Osteoblast (primary cell): Measurements from ENCODE around the gene GFPT2. TPM values are rescaled to one million over a fixed set of nuclear protein-coding genes. Genes with fewer than 3 reads are reported as not detected.

ENCODE experiments used
- DNase-seq: peaks from one replicate; pipeline ENCODE4 v3.0.0; 2011; ENCODE audit warnings: low spot score, mixed read lengths; ENCODE audit not compliant: insufficient read length; ENCODE audit errors: missing footprints
- H2AFZ ChIP-seq: 2 replicates; pipeline ENCODE4 v1.6.0; 2011; ENCODE audit warnings: mild to moderate bottlenecking, low read length
- H3K27ac ChIP-seq: 2 replicates; pipeline ENCODE4 v1.5.1; 2011; ENCODE audit warnings: mild to moderate bottlenecking, low read depth, low read length, moderate library complexity
- H3K27me3 ChIP-seq: 2 replicates; pipeline ENCODE4 v1.6.0; 2012; ENCODE audit warnings: mild to moderate bottlenecking, control low read depth, inconsistent platforms, low read length, moderate library complexity; ENCODE audit not compliant: insufficient read depth
- H3K36me3 ChIP-seq: 2 replicates; pipeline ENCODE4 v1.5.1; 2011; ENCODE audit warnings: mild to moderate bottlenecking, low read length, control low read depth, moderate library complexity; ENCODE audit not compliant: insufficient read depth
- H3K4me1 ChIP-seq: 2 replicates; pipeline ENCODE4 v1.5.1; 2011; ENCODE audit warnings: mild to moderate bottlenecking, low read length, control low read depth, moderate library complexity; ENCODE audit not compliant: insufficient read depth
- H3K4me2 ChIP-seq: 2 replicates; pipeline ENCODE4 v1.6.0; 2011; ENCODE audit warnings: mild to moderate bottlenecking, low read length; ENCODE audit not compliant: insufficient read depth
- H3K4me3 ChIP-seq: fragments of 200-600 bp; sonication (generic); 3 replicates; pipeline ENCODE4 v1.5.1; 2012; ENCODE audit warnings: mild to moderate bottlenecking, low read length, inconsistent platforms; ENCODE audit not compliant: insufficient read depth
- H3K79me2 ChIP-seq: 2 replicates; pipeline ENCODE4 v1.6.0; 2012; ENCODE audit warnings: mild to moderate bottlenecking, low read length, control low read depth, inconsistent platforms; ENCODE audit not compliant: insufficient read depth
- H3K9me3 ChIP-seq: 2 replicates; pipeline ENCODE4 v1.5.1; 2011; ENCODE audit warnings: low read depth, low read length, control low read depth
- H4K20me1 ChIP-seq: 2 replicates; pipeline ENCODE4 v1.6.0; 2012; ENCODE audit warnings: mild to moderate bottlenecking, low read length, control low read depth; ENCODE audit not compliant: insufficient read depth
- total RNA-seq: library from RNA; depleted of rRNA; stranded (reverse); fragments of >200 nt; gene quantifications from 2 replicates; pipeline ENCODE4 v1.2.3, GENCODE V29; 2012
- TF ChIP-seq, protein P1 (sequence below): IDR thresholded peaks from 2 replicates; pipeline ENCODE4 v1.5.1; 2011; ENCODE audit warnings: mild to moderate bottlenecking, low read depth, low read length, moderate library complexity; ENCODE audit errors: extremely low read depth

Gene GFPT2
- total RNA-seq, 1 donor: 30.4 TPM

- no peak overlapping the region for H3K27ac ChIP-seq
- H3K79me2 ChIP-seq: peaks cover 53% of the 10 kb centered on the region
Measured at GRCh38 chr5:180346358-180346757, 6.8 kb downstream of the GFPT2 start.

GRCh38 chr5:180345781-180346180 lies 7.4 kb downstream of the GFPT2 start:
- H3K4me2 ChIP-seq: no peak overlapping the region
- peaks cover 51% of the 10 kb centered on the region for H3K79me2 ChIP-seq
- peaks cover 7% of the 10 kb centered on the region for H3K36me3 ChIP-seq
- peaks cover 51% of the 10 kb centered on the region for H4K20me1 ChIP-seq
- TF ChIP-seq, protein P1, sequence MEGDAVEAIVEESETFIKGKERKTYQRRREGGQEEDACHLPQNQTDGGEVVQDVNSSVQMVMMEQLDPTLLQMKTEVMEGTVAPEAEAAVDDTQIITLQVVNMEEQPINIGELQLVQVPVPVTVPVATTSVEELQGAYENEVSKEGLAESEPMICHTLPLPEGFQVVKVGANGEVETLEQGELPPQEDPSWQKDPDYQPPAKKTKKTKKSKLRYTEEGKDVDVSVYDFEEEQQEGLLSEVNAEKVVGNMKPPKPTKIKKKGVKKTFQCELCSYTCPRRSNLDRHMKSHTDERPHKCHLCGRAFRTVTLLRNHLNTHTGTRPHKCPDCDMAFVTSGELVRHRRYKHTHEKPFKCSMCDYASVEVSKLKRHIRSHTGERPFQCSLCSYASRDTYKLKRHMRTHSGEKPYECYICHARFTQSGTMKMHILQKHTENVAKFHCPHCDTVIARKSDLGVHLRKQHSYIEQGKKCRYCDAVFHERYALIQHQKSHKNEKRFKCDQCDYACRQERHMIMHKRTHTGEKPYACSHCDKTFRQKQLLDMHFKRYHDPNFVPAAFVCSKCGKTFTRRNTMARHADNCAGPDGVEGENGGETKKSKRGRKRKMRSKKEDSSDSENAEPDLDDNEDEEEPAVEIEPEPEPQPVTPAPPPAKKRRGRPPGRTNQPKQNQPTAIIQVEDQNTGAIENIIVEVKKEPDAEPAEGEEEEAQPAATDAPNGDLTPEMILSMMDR: no peak
- peak; percentile 58 for DNase-seq
- H3K4me3 ChIP-seq: no peak overlapping the region
- peaks cover 39% of the 10 kb centered on the region for H3K4me1 ChIP-seq
- H3K27me3 ChIP-seq: no peaks in the 10 kb centered on the region
- no peak overlapping the region for H2AFZ ChIP-seq
- no peaks in the 10 kb centered on the region for H3K9me3 ChIP-seq
- H3K27ac ChIP-seq: no peak overlapping the region

More at GRCh38 chr5:180346358-180346757, 6.8 kb downstream of the GFPT2 start:
- peak; percentile 18 for DNase-seq
- Histone ChIP-seq H3K4me1 (peaks cover 37% of the 10 kb centered on the region), H3K9me3 (no peaks in the 10 kb centered on the region), H2AFZ (no peak overlapping the region), H3K4me3 (no peak overlapping the region), H3K4me2 (no peak overlapping the region), H4K20me1 (peaks cover 55% of the 10 kb centered on the region), H3K36me3 (peaks cover 10% of the 10 kb centered on the region), H3K27me3 (no peaks in the 10 kb centered on the region)
- TF ChIP-seq, protein P1: no peak

DNA sequence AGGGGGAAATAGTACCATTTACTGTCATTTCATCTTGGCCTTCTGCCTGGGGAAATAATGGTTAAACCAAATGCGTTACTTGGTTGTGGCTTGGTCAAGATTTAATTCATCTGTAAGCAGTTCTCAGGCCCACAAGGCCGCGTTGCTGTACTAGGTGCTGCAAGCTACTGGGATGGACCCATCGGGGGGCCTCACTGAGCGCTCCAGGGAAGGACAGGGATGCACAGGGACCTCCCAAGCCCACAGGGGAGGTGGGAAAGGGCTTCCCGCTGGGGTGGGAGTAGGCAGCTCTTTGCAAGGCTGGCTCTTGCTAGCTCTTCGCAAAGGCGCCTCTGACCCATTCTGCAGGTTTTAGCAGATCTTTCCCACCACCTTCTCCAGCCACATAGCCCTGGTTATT lies 8.0 kb downstream of the GFPT2 start:
- Histone ChIP-seq H3K4me2 (no peak overlapping the region), H4K20me1 (peaks cover 45% of the 10 kb centered on the region), H3K27ac (no peak overlapping the region), H2AFZ (no peak overlapping the region), H3K9me3 (no peaks in the 10 kb centered on the region), H3K36me3 (peaks cover under 1% of the 10 kb centered on the region), H3K4me3 (no peak overlapping the region), H3K79me2 (peaks cover 47% of the 10 kb centered on the region), H3K27me3 (no peaks in the 10 kb centered on the region), H3K4me1 (peaks cover 37% of the 10 kb centered on the region)
- DNase-seq: peak; percentile 56
- TF ChIP-seq, protein P1: no peak

- TF ChIP-seq, protein P1: no peak
- H3K4me3 ChIP-seq: no peak overlapping the region
- H3K4me2 ChIP-seq: no peak overlapping the region
- no peaks in the 10 kb centered on the region for H3K36me3 ChIP-seq
- DNase-seq: peak; percentile 35
- H3K4me1 ChIP-seq: peaks cover 40% of the 10 kb centered on the region
- no peak overlapping the region for H2AFZ ChIP-seq
- peaks cover 42% of the 10 kb centered on the region for H3K79me2 ChIP-seq
- no peaks in the 10 kb centered on the region for H3K27me3 ChIP-seq
- no peak overlapping the region for H3K27ac ChIP-seq
- peaks cover 40% of the 10 kb centered on the region for H4K20me1 ChIP-seq
- H3K9me3 ChIP-seq: no peaks in the 10 kb centered on the region
Measured at GRCh38 chr5:180344696-180344999, 8.5 kb downstream of the GFPT2 start.
